D721Med (cell line): Measurements from ENCODE around the gene RELT.

Experiments used
- DNase-seq: peaks from one replicate; pipeline ENCODE4 v3.0.0; 2011; ENCODE audit warnings: low spot score; ENCODE audit not compliant: insufficient read length
- FAIRE-seq: peaks from 2 replicates; lab custom pipeline; 2011; peaks lifted over from hg19 to GRCh38; lab: Jason Lieb, UNC
- CTCF ChIP-seq: IDR thresholded peaks from 2 replicates; pipeline ENCODE4 v1.5.1; 2012; ENCODE audit warnings: mild to moderate bottlenecking, control low read depth; ENCODE audit not compliant: insufficient read depth; ENCODE audit errors: missing control alignments

The RELT gene

DNA sequence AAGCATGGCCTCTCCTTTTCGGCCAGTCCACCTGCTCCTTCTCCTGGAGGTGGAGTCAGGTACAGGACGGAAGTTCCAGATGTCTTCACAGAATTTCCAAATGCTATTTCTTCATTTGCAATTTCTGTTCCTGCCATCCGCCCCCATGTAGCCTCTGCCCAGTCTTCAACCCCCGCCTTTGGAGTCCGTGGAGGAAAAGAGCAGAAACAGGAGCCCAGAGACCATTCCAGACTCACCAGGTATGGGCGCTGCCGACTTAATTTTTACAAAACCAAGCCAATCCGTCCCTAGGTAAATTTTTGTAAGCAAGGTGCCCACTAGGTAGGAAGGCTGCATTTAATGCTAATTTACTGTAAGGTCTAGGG is 28.9 kb downstream of the RELT start:
- DNase-seq: no peak

GRCh38 chr11:73406131-73406530 is 29.9 kb downstream of the RELT start:
- FAIRE-seq: no peak
- no peak for TF ChIP-seq CTCF
- DNase-seq: no peak

More for the DNA sequence above, 28.9 kb downstream of the RELT start:
- FAIRE-seq: no peak
- no peak for TF ChIP-seq CTCF

DNA sequence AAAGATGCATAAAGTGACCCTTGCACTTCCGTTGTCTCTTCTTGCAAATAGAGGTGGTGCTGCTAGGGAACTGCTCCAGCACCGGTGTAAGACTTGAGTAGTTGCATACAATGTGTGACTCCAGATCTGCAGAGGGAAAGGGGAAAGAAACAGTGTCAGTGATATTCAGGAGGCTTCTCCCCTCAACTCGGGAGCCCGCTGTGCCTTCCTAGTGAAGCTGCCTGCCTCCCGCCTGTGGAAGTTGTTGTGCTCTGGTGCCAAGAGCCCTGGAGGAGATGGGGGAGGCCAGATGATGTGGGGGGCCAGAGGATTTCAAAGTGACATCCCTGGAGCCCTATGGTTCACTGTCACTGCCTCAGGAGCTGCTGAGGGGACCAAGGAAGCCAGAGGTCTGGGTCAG is 30.4 kb downstream of the RELT start:
- DNase-seq (no peak), FAIRE-seq (no peak)
- no peak for TF ChIP-seq CTCF

- no peak for FAIRE-seq
- no peak for DNase-seq
- TF ChIP-seq CTCF: no peak
Observed at GRCh38 chr11:73409431-73409830, 33.2 kb downstream of the RELT start.

DNA sequence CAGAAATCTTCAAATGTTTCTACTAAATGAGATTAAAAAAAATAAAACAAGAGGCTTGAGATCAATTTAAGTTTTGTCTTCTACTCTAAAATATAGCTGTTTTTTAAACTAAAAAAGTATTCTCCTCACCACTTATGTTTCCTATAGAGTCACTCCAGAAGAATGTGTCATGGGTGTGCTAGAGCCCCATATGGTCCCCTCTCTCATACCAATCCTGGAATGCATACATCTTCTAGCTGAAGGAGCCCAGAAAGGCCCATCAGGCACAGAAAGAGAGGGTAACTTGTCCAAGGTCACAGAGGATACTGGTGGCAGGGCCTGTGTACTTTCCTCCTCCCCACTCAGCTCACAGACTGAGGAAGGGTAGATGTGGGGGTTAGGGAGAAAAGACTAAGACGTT is 34.4 kb downstream of the RELT start:
- no peak for DNase-seq
- TF ChIP-seq CTCF: no peak
- FAIRE-seq: no peak

DNA sequence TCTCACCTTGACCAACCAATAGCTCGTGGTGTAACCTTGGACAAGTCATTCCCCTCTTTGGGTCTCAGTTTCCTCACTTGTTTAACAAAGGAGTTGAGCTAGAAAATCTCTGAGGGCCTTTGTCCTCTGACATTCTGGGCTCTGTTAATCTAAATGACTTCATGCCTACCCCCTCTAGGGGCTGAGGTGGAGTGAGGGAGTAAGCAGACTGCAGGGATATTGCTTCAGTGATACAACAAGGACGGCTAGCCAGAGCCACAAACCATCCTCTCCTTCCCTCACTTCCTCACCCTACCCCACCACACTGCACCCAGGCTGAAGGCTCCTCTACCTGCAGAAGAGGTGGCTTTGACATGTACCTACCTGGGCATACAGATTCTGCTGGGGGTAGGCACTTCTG is 34.8 kb downstream of the RELT start:
- no peak for DNase-seq
- no peak for FAIRE-seq

DNA sequence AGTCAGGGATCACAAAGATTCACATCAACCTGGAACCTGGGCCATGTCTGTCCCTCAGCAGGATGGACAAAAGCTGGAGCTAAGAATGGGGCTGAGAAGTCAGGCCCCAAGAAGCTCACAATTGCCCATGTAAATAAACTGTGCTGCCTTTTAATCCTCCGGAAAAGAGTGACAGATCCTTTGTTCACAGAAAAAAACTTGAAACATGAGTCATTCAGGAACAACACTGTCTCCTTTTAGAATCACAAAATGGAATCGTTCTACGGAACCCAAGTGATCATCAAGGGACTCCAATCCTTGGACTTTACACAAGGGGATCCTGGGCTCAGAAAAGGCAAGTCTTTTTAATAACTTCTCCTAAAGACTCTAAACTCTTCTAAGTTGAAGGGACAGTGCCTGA is 36.1 kb downstream of the RELT start:
- FAIRE-seq: no peak
- no peak for DNase-seq
- TF ChIP-seq CTCF: no peak

More for the DNA sequence above, 34.8 kb downstream of the RELT start:
- no peak for TF ChIP-seq CTCF
